Measurements from ENCODE around the gene RFX8.
"Not testable (repeated sequence)": the region's sequence is repeated elsewhere in the genome, so short reads cannot be mapped to it uniquely, and the experiment has no call there.

The RFX8 gene

DNA sequence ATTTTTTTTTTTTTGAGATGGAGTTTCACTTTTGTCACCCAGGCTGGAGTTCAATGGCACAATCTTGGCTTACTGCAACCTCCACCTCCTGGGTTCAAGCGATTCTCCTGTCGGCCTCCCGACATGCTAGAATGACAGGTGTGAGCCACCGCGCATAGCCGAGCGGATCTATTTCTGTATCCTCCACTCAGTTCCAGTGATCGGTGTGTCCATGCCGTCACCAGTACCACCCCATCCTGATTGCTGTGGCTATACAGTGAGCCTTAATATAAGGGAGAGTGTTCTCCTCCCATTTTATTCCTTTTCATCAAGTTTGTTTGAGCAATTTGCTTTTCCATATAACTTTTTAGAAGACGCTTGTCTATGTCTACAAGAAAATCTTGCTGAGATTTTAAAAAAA is 35.2 kb downstream of the RFX8 start:
- no peak for DNase-seq

DNA sequence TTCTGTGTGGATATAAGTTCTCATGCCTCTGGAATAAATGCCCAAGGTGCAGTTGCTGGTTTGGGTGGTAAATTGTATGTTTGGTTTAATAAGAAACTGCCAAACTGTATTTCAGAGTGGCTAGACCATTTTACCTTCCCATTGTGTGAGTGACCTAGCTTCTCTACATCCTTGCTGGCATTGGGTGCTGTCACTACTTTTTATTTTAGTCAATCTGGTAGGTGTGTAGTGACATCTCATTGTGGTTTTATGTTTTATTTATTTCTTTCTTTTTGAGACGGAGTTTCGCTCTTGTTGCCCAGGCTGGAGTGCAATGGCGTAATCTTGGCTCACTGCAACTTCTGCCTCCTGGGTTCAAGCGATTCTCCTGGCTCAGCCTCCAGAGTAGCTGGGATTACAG is 36.4 kb downstream of the RFX8 start:
- not testable (repeated sequence) for DNase-seq

DNA sequence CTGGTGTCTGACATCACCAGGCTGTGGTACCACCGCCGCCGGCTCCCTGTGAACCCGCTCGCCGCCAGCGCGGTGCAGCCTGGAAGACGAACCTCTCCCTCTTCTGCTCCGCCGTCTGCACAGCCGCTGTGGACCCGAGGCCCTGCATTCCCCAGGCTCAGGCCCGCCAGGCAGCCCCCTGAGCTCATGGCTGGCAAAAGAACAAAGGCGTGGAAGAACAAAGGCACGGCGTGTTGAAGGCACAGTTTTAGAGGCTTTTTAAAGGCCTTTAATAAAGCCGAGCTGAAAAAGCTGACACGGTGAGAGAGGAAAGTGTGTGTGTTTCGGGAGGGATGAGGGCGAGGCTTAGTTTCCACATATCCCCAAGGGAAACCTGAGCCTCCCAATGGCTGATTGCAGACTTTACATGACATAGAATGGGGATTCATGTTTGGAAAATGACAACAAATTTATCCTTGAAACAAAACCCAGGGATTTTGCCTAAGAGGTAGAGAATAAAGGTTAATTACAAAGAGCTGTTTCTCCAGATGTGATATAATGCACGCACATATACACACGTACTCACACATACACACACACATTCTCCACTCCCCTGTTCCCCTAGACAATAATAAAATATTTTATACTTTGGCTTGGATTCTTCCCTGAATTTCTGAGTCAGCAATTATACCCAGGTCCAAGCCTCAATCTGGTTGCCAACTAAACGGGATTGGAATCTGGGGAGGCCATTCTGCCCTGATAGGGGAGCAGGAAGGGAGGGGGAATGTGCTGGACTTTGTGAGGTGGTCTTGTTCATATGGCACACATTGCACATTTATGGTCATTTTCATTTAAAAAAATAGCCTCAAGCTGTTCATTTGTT is 39.7 kb downstream of the RFX8 start:
- DNase-seq: no peak

DNA sequence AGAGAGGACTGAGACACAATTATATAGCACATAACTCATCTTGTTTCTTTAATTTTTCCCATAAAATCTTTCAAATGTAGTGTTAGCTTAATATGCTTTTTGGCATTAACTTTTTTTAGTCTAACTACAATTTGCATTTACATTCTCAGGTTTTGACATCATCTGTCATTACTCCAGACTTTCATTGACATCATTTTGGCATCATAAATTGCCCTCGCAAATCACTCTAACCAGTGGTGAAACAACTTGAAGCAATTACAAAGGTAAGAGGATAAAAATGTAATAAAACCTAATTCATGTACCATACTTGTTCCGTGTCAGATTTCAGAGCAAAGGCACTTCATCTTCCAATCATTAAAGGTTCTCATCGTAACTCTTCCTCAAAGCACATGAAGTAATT is 41.4 kb downstream of the RFX8 start:
- no peak for DNase-seq

DNA sequence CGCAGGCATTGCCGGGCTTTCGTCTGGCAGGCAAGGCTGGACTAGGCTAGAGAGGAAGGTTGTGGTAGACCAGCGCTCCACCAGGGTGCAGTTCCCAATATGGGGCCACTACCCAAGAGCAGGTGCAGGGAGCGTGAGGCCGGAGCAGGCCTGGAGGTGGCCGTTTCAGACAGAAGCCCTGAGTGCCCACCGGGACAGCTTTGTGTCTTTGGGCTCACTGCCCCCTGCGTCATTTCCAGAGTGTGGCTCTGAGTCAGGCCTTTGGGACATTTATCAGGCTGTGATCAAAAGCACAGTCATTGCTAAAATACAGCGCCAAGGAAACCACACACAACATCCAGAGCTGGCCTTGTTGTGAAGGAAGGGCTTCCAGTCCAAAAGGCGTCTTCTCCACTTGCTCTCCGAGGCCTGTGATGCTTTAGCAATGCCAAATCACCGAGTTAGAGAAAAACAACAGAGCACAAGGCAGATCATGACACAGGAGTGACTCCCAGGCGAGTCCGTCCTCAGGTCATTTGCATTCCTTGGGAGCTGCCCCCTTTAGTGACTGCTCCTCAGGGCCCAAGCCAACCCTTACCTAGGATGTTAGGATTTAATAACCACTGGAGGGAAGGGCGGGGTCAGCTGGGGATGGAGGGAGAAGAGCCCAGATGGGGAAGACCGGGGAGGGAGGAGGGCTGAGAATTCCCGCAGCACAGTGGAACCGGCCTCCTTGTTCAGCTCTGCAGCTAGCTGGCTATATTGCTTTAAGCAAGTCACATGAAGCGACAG is 42.3 kb downstream of the RFX8 start:
- DNase-seq: no peak

DNA sequence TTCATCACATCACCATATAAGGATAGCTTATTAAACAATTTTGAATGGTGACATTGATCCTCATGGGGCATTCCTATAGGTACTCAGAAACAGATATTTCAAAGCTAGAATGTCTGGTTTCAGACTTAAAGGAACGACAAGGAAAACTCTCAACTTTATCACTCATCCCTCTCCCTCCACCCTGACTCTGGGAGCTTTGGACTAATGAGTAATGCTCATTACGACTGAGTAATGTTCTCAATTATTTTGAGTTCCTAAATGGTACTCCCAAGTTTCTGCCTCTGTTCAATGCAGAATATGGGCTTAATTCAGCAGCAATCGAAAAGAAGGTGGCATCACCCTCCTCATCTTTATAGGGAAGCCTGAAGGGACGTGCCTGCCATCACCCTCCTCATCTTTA is 43.4 kb downstream of the RFX8 start:
- no peak for DNase-seq

DNA sequence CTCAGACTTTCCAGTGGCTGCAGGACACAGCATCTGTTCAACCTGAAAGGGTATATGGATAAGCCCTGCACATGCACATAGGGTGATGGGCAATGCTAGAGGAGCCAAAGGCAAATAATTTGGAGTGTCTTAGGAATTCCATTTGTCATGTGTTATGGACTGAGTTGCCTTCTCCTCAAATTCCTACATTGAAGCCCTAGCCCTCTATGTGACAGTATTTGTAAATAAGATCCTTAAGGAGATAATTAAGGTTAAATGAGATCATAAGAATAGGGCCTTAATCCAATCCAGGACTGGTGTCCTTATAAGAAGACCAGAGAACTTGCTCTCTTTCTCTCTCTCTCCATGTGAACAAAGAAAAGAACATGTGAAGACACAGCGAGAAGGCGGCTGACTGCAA is 44.8 kb downstream of the RFX8 start:
- DNase-seq: no peak

DNA sequence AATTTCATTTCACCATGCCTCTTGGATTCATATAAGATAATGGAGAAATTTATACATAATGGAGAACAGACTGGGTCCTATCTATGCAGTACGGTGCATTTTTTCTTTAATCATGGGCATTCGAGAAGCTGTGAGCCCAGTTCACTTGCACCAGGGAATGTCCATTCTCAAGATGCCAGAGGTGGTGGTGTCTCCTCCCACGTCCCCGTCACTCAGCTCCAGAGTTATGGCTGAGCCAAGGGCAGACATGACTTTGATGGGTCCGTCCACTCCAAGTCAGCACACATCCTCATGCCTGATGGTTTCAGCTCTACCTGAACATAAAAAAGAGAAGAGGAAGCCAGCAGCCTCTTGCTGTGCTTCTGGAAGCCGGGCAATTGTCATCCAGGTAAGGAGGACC is 45.5 kb downstream of the RFX8 start:
- no peak for DNase-seq

DNA sequence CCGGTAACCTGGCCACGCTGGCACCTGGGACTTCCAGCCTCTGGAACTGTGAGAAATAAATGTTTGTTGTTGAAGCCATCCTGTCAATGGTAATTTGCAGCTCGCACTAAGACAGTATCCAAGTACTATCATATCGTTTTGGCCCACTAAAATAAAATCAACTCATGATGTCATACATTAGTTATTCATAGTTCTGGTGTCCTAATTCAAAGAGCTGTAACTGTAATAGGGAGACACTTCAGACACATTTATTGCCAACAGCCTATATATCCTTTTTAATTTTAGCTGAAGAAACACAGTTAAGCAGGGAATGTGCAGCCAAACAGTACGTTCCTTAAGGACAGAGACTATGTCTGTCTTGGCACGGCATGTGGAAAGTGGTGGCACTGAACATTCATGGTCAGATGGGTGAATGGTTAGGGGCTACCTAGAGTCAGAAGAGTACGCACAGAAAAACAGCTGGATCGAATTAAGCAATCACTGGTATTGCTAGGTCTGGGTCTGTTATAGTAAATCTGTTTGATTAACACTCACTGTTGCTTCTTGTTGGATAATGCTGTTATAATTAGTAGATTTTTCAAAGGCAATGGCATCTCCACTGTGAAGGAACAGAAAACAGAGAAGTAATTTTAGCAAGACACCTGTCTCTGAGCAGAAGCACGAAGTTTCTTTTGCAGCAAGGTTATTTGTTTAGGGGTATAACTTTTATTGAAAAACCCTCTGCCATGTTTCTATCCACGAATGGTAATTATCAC is 46.3 kb downstream of the RFX8 start:
- DNase-seq: no peak

DNA sequence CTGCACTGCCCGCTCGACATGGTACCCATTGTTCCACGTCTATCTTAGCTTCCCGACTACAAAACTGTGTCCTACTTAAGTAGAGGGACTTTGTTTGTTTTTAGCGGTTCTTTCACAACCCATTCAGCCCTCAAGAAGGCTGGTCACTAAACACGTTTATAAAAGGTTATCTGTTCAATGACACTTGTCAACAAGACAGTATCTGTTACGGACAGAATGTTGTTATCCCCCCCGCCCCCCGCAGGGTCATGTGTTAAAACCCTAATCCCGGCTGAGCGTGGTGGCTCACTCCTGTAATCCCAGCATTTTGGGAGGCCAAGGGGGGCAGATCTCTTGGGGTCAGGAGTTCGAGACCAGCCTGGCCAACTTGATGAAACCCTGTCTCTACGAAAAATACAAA is 47.2 kb downstream of the RFX8 start:
- DNase-seq: no peak

DNA sequence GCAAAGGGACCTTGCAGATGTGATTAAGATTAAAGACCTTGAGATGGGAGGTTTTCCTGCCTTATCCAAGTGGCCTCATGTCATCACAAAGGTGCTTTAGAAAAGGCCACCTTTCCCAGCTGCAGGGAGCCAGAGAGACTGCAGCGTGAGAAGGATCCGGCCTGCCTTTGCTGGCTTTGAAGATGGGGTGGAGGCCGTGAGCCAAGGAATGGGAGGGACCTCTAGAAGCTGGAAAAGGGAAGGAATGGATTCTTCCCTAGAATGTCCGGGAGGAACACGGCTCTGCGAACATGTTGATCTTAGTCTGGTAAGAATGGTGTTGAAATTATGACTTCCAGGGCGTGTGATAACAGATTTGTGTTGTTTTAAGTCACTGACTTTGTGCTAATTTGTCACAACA is 47.7 kb downstream of the RFX8 start:
- DNase-seq: no peak

DNA sequence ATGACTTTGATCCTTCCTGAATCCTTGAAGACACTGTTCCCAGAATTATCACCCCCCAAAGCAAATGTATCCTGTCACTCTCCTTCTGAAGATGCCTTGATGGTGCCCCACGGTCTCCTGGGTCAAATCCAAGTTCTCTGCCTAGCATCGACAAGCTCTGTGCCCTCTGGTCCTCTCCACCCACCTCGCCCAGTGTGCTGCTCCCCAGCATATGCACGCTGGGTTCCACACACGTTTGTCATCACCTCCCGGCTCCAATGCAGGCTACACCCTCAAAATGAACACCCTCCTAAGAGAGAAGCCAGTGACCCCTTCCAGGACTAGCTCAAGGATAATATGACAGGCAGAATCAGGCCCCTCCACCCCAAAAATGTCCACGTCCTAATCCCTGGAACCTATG is 48.1 kb downstream of the RFX8 start:
- no peak for DNase-seq

DNA sequence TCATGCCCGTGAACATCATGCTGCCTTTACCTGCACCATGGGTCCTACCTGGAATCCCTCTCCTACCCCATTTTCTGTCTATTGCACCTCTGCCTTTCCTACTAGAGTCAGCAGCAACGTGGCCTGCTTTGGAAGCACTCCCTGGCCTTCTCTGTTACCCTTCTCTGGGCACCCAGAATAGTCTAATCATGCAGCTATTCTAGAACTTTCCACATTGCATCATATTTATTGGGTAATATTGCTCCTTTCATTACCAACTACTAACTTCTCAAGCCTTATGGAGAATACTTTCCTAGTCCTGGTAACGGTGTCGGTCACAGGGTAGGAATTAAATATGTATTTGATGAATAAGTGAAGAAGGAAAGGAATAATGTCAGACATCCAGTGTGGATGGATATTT is 54.3 kb downstream of the RFX8 start:
- DNase-seq: no peak

DNA sequence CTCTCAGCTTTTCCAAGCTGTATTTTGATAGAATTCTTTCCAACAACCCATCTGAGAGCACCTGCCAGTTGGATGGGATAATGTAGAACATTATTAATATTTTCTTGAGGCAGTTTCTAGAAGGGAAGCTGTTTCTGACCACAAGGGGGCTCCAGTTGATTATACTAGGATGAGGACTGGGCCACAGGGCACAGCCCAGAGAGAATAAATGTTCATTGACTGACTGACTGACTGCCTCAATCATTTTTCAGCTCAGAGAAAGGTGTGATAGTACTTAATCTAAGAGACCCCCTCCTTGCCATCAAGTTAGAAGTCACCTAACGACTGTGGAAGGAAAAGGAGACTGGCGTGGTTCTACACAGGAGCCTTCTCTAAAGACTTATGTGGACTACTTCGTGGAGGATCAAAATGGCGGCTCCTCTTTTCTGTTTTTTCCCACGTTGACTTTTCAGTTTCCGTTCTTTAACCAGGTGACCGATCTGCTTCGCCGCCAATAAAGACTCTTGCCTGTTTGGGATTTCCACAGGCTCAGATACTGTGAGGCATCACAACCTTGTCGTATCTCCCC is 55.7 kb downstream of the RFX8 start:
- DNase-seq: peak; percentile 38

DNA sequence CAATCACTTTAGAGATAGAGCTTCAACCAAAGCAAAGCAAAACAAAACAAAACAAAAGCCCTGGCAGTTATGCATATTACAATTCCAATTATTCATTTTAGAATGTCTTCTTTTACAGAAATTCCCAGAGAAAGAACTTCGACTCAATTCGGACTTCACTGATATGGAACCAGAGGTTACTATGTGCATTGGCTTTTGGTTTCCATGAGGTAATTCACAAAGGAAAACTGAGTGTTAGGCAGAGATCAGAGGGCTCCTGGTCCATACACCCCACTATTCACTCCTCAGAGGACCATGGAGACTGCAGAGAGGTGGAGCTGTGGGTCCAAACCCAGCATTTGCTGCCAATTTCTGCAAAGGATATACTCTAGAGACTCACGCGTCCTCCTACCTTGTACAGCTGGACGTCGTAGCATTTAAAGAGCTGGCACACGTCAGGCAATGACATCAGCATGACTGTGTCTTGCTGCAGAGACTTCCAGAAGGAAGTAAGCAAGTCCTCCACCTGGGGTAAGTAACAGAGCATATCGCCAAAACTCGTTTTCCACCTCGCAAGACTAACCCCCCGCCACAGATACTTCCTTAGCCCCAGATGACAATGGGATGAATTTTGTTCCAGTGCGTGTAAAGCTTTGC is 56.3 kb downstream of the RFX8 start:
- no peak for DNase-seq

DNA sequence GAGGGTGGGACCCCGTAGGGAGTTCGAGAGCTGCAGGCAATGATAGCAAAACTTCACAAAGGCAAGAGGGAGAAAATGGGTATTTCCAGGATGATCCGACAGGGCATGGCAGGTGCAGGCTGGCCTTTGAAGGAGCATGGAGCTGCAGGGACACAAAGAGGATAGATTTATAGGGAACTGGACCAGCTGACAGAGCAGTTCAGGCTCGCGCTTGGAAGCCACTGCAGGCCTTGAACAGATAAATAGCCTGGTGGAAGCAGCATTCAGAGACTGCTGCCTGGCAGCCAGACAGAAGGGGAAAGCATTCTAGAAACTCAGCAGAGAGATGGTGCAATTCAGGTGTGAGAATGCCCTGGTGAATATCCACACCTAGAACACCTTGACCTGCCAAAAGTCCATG is 58.3 kb downstream of the RFX8 start:
- no peak for DNase-seq

DNA sequence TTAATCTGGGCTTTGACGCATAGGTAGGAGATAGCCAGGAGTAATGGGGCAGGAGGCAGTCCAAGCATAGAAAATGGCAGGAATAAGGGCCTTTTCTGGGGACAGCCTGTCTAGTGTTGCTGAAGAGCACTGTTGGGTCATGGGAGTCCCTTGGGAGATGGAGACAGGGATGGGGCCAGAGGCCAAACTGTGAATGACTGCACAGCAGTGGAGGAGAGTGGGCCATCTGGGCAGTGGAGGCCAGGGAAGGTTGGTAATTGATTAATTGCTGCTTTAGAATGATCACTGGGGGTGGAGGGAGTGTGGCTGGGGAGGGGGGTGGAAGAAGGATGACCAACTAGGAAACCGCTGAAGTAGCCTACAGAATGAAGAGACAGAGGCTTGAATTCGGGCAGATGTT is 59.0 kb downstream of the RFX8 start:
- DNase-seq: no peak

DNA sequence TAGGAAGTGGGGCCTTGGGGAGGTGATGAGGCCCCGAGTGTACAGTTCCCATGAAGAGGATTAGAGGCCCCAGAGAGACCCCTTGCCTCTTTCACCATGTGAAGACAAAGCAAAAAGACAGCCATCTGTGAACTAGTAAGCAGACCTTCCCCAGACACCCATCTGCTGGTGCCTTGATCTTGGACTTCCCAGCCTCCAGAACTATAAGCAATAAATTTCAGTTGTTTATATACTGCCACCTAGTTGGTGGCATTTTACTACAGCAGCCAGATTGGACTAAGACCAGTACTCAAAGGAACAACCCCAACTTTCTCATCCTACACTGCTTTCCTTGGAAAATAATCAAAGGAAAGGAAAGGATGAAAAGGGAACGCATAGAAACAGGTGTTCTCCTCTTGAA is 59.7 kb downstream of the RFX8 start:
- no peak for DNase-seq

DNA sequence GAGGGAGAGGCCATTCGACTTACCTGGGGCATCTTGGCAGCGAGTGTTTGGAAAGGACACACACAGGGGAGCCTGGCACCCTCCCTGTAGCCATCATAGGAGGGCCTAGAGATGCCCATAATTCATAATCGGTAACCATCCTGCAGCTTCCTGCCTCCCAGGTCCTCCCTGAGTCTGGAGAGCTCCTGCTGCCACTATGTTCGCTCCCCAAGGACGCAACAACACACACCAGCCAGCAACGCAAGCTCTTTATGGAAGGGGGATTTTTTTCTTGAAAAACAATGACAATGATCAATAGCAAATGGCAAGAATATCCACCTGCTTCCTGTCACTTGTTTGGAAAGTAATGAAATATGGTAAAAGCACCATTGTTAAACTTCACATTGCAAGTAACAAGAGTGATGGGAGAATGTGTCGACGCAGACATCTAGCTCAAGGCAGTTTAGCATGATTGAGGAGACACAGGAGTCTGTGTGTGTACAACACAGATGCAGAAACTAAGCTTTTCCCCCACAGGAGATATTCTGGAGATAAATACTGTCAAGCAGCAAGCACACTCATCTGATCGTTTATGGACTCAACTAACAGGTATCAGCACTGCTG is 62.7 kb downstream of the RFX8 start:
- DNase-seq: no peak

DNA sequence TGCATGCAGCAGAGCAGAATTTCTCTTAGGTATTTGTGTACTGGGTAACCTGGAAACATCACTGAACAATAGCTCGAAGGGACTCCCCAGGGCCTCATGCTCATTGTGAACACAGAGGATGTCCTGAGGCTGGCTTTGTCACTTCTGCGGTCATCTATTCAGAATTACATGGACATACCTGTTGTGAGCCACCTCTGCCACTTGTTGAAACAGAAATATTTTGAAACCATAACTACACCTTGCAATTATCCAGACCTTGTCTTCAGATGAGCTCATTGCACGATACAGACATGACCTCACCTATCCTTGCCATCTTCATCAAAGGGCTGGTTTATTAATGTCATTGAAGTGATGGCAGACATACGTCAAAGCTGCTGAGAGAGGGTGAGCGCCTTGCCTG is 64.2 kb downstream of the RFX8 start:
- no peak for DNase-seq

DNA sequence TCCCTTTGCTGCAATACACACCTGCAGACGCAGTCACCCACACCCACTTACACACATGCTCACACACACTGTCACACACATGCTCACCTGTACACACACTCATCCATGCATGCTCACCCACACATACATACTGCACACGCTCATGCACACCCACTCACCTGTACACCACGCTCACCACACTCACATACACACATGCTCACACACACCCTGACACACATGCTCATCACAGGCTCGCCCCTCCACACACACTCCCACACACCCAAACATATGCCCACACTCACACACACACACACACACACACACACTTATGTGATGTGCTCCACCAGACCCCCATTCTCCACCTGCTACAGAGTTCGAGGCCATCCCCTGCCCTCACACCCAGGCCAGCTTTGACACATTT is 64.8 kb downstream of the RFX8 start:
- no peak for DNase-seq

DNA sequence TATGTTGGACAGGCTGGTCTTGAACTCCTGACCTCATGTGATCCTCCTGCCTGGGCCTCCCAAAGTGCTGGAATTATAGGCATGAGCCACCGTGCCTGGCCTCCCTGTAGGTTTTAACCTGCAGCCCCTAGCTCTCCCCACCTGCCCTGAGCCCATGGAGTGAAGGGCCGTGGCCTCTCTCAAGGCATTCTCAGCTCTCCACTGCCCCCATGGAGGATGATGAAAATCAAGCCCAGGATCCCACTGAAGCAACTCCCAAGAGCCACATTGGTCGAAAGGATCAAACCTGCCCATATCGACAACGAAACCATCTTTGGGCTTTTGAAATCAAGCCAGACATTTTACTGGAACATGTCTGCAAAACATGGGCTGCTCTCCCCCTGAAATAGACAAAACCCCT is 65.2 kb downstream of the RFX8 start:
- no peak for DNase-seq

Measured in T-helper 9 cell (primary cell).